GM18517 (cell line): ENCODE measurements around the gene AJAP1.

Experiments used
- ATAC-seq: cut with Tn5 transposase; IDR thresholded peaks from one replicate; pipeline ENCODE4 v1.9.1; 2021; ENCODE audit warnings: mild to moderate bottlenecking, moderate library complexity; ENCODE audit not compliant: unreplicated experiment

AJAP1 gene

DNA sequence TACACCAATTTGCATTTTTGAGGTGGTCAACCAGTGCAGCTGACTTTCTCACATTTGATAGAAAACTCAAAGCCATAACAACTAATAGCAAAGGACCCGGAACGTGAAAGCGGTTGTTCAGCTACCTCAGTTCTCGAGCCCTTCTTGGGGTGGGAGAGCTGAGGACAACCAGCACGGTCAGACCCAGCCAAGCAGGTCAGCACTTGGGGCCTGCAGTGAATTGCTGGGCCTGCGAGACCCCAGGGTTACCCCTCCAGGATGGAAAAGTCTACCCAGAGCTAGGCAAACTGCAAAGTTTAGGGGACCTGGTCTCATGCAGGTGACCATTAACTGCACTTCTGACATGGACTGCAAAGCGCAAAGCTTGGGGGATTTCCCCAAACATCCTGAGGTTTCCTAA lies 23.8 kb upstream of the AJAP1 start:
- ATAC-seq = no peak

DNA sequence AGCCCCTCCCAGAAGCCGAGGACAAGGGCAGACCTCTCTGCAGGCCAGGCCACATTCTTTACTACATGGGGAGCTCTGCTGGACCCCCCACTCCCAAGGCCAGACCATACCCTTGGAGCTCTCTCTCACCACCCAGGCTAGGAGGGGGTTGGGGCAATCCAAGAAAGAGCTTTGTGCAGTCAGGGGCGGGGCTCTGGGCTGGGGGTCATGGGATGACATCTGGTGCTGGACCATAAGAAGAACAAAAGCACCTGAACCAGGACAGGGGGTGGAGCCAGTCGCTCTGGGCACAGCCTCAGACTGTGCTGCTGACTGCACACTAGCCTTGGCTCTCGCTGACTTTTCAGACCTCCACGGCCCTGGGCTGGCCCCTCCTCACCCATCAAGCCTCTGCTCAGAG lies 23.1 kb upstream of the AJAP1 start:
- ATAC-seq = no peak

DNA sequence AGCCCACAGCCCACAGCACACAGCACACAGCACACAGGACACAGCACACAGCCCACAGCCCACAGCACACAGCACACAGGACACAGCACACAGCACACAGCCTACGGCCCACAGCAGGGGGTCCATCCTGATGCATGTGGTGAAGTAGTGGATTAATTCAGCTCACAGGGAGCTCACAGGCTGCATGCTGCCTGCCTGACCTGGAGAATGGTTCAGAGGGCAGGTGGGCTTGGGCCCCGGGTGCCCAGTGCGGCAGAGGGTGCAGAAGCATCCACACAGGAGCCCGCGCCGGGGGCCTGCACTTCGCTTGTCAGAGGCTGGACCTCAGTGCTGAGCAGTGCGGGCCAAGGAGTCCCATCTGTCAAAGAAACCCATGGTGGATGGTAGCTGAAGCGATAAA lies 21.1 kb upstream of the AJAP1 start:
- no peak for ATAC-seq

DNA sequence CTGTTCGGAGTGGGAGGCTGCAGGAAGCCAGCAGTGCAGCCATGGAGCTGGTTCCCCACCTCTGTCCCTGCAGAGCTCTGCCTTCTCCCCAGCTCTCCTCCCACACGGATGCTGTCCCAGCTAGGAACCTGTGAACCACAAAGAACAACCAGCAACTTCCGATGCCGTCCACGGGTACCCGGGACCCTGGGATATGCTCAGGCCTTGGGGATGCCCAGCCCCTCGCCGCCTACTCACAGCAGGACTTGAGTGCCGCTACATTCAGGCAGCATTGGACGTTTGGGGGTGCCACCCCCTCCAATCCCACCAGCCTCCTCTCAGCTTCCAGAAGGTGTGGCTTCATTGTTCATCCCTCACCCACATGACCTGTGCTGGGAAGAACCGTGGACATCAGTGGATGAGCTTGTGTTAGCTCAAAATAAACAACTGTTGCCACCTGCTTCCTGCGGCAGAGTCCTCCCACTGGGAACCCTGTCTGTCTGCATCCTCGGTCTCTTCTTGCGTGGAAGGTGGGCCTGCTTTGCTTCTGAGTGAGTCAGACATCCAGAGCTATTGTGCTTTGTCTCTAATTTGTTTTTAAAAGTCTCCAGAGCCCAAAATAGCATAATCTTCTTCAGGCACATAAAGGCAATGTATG lies 20.1 kb upstream of the AJAP1 start:
- no peak for ATAC-seq

DNA sequence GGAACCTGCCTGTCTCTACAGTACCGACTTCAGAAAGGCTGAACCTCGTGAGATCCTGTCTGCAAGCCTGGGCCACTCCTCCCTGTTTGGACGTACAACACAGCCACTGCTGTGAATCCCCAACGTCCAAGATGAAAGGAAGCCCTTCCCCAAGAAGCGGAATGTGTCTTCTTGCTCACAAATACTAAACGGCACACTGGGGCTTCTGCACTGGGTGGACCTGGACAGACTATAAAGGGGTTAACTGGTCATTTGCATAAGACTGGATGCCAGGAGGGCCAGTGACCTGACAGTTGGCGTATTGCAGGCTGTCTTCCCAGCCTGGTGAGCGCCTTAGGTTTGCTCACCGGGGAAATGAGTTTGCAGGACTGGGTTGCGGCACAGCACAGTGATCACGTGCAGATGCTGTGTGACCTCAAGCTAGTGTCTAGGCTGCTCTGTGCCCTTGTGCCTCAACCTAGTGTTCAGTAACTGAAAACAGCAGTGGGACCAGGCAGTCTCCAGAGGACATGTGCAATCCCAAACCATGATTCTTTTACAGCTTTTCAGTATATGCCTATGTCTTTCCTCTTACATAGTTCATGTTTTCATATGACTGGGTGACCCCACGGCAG lies 19.5 kb upstream of the AJAP1 start:
- ATAC-seq = no peak

DNA sequence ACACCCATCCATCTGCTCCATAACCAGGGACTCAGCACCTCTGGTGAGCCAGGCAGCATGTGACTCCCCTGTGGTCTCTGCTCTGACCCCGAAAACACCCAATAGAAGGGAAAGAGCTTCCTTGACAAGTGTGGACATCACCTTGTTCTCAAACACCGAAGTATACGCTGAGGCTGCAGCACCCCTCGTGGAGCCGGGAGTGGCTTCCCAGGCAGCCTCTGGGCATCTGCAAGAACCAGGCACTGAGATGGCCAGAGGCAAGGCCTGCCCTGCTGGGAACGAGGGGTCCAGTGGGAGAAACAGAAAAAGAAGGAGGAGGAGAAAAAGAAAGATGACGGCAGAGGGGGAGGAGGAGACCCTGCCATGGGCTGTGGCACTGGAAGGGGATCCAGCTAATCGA lies 18.2 kb upstream of the AJAP1 start:
- no peak for ATAC-seq

DNA sequence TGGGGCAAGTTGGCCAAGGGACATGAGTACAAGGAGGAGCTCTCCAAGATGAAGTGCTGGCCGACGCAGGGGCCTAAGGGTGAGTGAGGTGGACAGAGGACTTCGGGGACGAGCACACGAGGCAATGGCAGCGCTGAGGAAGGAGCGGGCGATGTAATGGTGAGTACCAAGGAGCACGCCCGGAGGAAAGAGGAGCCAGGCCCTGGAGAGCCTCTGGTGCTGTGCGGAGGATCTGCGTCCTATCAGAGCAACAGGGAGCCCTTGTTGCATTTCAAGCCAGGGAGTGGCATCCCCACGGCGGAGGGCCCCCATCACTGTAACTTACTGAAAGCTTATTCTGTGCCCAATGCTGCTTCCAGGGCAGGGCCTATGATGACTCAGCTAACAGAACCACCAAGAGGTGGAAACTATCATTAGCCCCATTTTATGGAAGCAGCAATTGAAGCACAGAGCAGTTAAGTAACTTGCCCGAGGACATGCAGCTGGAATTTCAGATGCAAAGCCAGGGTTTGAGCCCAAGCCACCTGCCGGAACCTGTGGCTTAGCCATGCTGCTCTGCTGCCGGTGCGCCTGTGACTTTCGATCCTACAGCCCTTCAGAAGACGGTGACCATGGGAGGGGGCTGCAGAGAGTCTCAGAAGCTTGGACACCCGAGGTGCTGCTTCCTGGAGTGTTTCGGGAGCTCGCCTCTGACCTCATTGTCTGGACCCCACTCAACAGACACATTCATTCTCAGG lies 17.6 kb upstream of the AJAP1 start:
- ATAC-seq = no peak

DNA sequence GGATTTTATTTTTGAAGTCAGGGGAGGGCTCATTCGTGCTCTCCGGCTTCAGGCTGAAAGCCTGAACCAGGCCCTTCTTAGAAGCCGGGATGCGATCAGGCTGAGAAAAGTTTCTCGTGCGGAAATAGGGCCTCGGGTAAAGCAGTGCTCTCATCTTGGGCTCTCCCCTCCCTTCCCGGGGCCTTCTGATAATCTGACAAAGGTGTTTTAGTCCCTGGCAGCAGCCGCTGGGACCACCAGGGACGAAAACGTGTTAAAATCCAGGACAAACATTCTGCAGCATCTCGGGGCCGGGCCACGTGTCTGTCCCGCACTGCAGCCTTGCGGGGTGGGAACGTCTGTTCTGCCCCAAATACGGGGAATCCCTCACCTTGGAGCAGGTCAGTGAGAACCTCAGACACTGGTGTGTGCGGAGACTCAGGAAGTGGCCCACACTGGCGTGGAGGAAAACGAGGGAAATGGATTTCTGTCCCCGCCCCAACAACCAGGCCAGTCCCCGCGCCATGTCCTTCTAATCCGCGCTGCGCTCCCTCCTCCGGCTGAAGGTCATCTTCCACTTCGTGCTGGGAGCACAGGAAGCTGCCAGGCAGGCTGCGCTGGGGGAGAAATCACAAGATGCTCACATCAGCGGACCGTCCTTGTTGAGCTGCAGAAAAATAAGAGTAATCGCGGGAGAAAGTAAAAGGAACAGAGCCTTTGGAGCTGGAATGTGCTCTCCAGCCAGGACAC lies 16.6 kb upstream of the AJAP1 start:
- no peak for ATAC-seq

DNA sequence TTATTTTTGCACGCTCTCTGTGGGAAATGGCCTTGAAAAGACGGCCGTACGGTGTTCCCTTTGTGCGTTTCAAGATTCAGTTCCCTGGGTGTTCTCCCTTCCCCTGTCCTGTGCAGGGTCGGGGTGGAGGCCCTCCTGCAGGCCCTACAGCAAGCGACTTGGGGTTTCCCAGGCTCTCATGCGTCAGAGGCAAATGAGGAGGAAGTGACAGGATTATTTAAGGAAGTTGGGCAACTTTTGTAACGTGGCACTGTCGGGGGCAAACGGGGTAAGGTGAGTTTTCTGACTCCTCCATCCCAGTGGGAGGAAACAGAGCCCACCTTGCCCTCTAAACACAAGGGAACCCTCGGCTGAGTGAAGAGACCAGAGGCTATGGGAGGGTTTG lies 16.1 kb upstream of the AJAP1 start:
- ATAC-seq = no peak

DNA sequence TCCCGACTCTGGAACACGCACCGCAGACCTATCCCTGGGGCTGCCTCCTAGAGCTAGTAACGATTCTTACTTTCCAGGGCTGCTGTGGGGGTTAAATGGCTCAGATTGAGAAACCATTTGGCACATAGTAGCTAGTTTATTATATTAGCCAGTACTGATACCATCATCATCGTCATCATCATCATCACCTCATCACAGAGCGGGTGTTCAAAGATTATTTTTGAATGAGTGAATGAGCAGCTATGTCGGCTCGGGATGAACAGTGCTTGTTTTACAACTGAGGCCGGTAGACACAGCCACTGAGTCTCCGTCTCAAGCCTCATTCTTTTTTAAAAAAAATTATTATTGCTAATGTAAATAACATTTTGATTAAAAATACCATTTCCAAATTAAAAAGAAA lies 13.5 kb upstream of the AJAP1 start:
- ATAC-seq = no peak

DNA sequence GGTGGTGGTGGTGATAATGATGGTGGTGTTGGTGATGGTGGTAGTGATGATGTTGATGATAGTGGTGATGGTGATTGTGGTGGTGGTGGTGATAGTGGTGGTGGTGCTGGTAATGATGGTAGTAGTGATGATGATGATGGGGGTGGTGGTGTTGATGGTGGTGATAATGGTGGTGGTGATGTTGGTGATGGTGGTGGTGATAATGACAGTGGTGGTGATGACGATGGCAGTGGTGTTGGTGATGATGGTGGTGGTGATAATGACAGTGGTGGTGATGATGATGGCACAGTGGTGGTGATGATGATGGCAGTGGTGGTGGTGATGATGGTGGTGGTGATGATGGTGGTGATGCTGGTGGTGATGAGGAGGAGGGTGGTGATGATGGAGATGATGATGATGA lies 7.0 kb upstream of the AJAP1 start:
- no peak for ATAC-seq

DNA sequence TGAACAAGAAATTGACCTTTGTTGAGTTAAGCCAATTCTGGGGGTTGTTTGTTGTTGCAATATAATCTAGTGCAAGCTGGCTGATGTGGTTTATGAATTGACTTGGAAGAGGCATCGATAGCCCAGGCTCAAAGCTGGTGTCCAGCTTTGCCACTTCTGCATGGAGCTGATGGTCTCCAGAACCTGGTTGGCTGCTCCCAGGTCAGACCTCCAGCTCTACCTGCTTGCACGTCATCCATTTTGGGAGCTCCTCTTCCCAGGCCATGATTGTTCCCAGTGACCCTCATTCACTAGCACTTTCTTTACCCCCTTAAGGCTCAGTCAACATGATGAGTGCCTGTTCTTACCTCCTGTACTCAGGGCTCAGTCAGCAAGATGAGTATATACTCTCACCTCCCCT lies 5.8 kb upstream of the AJAP1 start:
- ATAC-seq = no peak

DNA sequence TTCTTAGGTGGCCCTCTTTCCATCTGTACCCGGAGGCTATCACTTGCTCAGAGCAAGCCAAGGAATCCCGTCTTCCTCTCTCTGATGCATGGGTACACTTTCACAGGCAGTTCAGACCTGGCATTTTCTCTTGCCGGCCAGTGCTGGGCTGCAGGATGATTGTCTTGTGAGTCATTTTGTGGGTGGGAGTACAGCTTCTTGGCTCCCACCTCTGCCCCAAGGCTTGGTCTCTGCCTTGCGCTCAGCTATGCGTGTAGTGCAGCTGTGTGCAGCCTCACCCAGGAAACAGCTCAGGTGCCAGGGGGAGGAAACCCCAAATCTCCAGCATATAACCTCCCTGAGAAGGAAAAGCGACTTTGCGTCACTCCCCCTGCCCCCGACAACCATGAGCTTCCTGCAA lies 3.9 kb upstream of the AJAP1 start:
- no peak for ATAC-seq

DNA sequence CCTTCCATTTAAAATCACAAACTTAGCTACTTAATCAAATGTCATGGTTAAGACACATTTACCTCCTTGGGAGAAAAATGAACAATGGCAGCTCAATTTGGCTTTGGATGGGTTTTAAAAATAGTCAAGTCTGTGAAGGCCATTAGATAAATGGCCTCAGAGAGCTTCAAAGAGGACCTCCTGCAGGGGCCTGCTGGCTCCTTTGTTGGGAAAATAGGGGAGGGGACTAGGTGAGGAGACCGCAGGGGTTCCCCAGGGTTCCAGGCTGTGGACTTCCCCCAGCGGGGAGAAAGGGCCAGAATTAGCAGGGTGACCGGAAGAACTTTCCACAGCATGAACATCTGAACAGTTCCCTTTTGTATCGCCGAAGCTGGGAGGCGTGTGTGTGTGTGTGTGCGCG lies 3.4 kb upstream of the AJAP1 start:
- ATAC-seq = no peak

DNA sequence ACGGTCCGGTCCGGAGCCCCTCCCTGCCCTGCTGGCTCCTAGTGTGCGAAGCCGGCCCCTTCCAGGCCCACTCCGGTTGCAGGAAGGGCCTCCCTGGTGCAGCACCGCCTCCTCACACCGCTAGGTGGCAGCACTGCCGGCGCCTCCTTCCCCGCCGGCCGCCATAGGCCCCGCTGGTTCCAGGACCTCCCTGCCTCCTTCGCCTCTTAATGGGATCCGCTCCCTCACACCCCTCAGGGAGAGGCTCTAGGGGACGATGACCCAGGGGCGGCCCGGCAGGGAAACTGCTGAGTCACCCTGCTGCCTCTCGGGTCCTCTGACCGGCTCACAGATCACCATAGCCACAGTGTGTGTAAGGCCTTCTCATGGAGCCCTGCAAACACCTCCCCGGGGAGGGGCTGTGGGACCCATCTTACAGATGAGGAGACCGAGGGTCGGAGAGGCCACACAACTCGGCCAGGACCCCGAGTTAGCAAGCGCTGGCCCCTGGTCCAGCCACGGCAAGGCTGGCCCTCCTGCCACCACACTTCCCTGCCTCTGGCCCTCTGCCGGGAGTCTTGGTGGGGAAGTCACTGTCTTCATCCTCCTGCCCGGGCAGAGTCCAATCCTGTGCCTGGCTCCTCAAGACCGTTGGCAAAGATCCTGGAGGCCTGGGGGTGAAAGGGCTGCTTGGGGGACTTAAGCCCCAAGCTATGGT lies 1.6 kb upstream of the AJAP1 start:
- no peak for ATAC-seq

DNA sequence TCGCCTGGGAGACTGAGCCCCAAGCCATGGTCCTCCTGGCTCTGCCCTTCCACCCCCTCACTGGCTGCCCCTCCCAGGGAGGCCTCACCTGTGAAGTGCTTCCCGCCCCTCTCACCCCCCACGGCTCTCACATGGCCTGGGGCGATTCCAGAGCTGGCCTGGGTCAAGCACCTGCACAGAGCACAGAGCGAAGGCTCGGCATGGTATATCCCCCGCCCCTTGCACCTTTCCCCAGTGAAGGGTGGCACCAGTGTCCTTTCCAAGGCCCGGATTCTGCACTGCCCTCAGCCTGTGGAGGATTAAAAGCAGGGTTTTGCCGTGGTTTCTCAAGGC lies 1.1 kb upstream of the AJAP1 start:
- ATAC-seq = no peak

DNA sequence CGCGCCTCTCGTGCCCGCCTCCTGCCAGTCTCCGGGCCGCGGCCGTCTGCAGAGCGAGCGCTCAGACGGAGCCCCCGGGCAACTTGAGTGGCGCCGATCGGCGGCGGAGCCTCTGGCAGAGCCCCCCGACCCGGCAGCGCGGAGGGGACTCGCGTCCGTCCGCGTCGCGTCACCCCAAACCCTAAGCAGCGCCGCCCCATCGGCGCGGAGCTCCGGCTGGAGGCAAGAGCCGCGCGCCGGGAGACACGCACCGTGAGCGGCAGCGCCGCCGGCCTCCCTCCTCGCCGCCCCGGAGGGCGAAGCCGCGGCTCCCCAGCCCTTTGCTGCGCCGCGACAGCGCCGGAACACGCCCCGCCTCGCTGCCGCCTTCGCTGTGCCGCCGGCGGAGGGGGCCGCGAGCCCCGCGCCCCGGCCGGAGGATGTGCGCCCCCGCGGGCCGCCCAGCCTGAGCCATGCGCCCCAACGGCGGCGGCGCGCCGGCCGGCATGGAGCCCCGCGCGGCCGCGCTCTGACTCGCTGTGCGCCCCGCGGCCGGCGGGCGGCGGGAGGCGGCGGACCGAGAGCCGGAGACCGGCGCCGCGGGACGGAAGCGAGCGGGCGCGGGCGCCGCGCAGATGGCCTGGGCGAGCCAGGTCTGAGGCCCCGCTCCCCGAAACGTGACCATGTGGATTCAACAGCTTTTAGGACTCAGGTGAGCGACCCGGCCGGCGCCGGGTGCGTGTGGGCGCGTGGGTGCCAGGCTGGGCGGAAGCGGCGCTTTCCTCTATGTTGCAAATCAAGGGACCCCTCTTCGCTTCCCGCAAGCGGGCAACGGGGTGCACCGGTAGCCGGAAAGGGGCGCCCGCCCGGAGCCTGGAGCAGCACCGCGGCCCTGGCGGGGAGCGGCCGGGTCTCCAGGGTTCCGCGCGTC lies 610 bp downstream of the AJAP1 start:
- no peak for ATAC-seq

DNA sequence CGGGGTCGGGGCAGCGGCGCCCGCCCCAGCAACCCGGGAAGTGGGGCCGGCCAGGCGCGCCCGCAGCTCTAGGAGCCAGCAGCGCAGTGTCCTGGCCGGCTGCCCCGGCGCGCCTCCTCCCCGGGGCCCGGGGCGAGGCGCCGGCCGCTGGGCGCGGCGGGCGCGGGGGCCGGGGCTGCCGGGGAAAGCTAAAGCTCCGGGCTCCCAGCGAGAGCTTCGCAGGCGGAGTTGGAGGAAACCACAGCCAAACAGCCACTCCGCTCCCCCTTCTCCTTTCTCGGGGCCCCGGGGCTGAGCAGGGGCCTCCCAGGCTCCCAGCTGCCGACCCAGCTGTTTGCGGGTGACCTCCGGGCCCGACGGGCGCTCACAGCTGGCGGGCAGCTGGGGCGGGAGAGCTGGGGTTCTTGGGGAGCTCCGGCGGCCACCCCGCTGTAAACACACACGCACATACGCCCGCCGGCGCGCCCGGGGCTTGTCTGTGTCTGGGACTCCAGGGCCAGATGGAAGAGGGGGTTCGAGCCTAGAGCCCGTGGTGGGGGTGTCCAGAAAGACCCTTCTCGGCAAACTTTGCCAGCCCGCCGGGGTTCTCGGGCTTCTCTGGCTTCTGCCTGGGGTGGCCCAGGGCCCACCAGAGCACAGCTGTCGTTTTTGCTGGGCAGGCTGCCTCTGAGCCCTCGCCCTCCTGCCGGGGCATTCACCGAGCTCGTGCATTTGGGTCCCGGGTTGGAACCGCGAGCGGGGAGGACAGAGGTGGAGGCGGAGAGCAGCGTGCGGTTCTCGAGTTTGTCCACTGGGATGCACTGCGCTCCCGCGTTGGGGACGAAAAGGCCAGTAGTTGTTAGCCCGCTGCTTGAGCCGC lies 1.5 kb downstream of the AJAP1 start:
- ATAC-seq = no peak

DNA sequence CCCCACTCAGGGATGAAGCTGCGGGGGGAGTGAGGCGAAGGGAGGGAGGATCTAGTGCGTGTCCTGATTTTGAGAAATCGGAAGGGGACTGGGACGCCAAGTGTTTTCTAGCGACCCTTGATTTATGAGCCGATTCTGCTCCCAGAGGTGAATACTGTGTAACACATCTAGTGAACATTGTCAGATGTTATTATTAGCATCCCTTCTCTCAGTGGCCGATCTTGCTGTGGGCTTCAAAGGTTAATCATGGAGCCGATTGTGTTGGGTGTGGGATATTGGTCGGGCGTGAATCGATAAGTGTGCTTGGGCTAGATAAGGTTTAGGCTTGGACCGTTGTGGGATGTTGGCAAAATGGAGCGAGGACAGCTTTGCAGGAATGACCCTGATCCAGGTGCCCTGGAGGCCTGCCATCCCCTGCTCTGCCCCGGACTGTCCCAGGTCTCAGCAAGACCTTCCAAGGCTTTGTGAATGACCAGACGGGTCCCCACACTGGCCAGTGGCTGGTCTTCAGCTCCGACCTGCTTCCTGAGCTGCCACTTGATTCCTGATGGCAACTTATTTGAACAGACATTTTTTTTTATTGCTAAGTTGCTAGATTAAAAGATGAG lies 2.2 kb downstream of the AJAP1 start:
- no peak for ATAC-seq
